ENCODE measurements around the gene CDC6. TPM values are rescaled to one million over a fixed set of nuclear protein-coding genes. Genes with fewer than 3 reads are reported as not detected.

Gene CDC6
- total RNA-seq, 1 donor, result 28.5 TPM

GRCh38 chr17:40327735-40328385 lies 40.2 kb downstream of the CDC6 start:
- no peak for TF ChIP-seq CTCF (IDR thresholded peaks at IDR 0.05; ENCODE audit: insufficient read depth, low read depth, low read length)
- no peak overlapping the region for H3K4me3 ChIP-seq (ENCODE audit: low read depth, low read length)

GRCh38 chr17:40328386-40328766 lies 40.7 kb downstream of the CDC6 start:
- TF ChIP-seq CTCF (IDR thresholded peaks at IDR 0.05; ENCODE audit: insufficient read depth, low read depth, low read length), result no peak
- peak; percentile 57 for DNase-seq (ENCODE audit: low read depth)

More at GRCh38 chr17:40327735-40328385, 40.2 kb downstream of the CDC6 start:
- no peak for DNase-seq (ENCODE audit: low read depth)

GRCh38 chr17:40329839-40330794 lies 42.4 kb downstream of the CDC6 start:
- no peak overlapping the region for H3K4me3 ChIP-seq (ENCODE audit: low read depth, low read length)
- DNase-seq (ENCODE audit: low read depth), result no peak
- TF ChIP-seq CTCF (IDR thresholded peaks at IDR 0.05; ENCODE audit: insufficient read depth, low read depth, low read length), result no peak

More at GRCh38 chr17:40328386-40328766, 40.7 kb downstream of the CDC6 start:
- H3K4me3 ChIP-seq (ENCODE audit: low read depth, low read length), result no peak overlapping the region

- DNase-seq (ENCODE audit: low read depth), result no peak
- H3K4me3 ChIP-seq (ENCODE audit: low read depth, low read length), result no peak overlapping the region
- TF ChIP-seq CTCF (IDR thresholded peaks at IDR 0.05; ENCODE audit: insufficient read depth, low read depth, low read length), result no peak
Measured at GRCh38 chr17:40330850-40331470, 43.3 kb downstream of the CDC6 start.

- no peak for TF ChIP-seq CTCF (IDR thresholded peaks at IDR 0.05; ENCODE audit: insufficient read depth, low read depth, low read length)
- H3K4me3 ChIP-seq (ENCODE audit: low read depth, low read length), result no peak overlapping the region
- DNase-seq (ENCODE audit: low read depth), result peak; percentile 52
Measured at GRCh38 chr17:40331743-40332641, 44.3 kb downstream of the CDC6 start.

Data from fibroblast of villous mesenchyme (primary cell).